Measurements from ENCODE around the gene PABPN1L. TPM values are rescaled to one million over a fixed set of nuclear protein-coding genes. Genes with fewer than 3 reads are reported as not detected.

The PABPN1L gene
- total and polyA plus RNA-seq, 2 of the 13 experiments (the other 11 are each of a cell fraction or from before 2014, with no cell fraction given): not detected

DNA sequence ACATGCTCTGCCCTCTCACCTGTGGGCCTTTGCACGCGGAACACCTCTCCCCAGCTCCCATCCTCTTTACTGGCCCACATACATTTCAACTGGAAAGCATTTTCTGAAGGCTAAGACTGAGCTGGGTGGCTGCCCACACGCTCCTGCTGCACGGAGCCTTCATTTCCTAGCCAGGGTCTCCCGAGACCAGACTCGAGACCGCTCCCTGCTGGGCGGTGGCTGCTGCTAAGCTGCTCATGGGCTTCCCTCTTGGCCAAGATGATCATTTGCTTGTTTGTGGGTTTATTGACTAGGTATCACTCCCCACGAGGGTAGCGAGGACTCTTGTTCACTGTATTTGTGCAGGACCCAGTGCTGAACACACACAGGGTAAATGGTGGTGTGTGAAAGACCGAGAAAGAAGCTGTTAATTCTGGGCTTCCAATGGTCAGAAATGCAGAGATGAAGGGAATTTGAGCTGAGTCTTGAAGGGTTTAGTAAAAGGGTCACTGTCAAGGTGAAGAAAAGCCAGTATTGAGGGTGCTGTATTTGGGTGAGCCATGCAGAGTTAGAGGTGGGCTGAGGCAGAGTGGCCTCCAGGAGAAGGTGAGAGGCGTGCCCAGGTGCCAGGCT is 8.6 kb downstream of the PABPN1L start (continued):
- TF ChIP-seq GZF1 (CRISPR knock-in tag; IDR thresholded peaks at IDR 0.05) (0 out of 2 replicates have a peak, but pooled peaks have one; percentile 20), ZNF256 (CRISPR knock-in tag; conservative IDR thresholded peaks at IDR 0.05) (0 out of 2 replicates have a peak, but pooled peaks have one; percentile 26), PLRG1 (conservative IDR thresholded peaks at IDR 0.05) (no peak), TGIF2 (CRISPR knock-in tag; IDR thresholded peaks at IDR 0.05) (peak; percentile 40; the same call in 1 of the 2 replicates), SALL1 (CRISPR knock-in tag; IDR thresholded peaks at IDR 0.05) (peak; percentile 32; the same call in 1 of the 2 replicates), ZNF891 (CRISPR knock-in tag; IDR thresholded peaks at IDR 0.05) (no peak), ARID5B (CRISPR knock-in tag; IDR thresholded peaks at IDR 0.05) (no peak), XRCC5 (optimal IDR thresholded peaks at IDR 0.05; ENCODE audit: low read length) (peak; percentile 94), SAP130 (CRISPR knock-in tag; IDR thresholded peaks at IDR 0.05; ENCODE audit: low read depth) (peak; percentile 80), ZFP90 (CRISPR knock-in tag; IDR thresholded peaks at IDR 0.05; ENCODE audit: borderline replicate concordance) (no peak), KDM5A (IDR thresholded peaks at IDR 0.05; ENCODE audit: borderline replicate concordance, low read length) (peak; percentile 52; the same call in 1 of the 2 replicates), CTCF (CRISPR knock-in tag; IDR thresholded peaks at IDR 0.05) (peak; percentile 95), ZNF766 (CRISPR knock-in tag; IDR thresholded peaks at IDR 0.05; ENCODE audit: borderline replicate concordance) (0 out of 2 replicates have a peak, but pooled peaks have one; percentile 57), HOXA5 (CRISPR knock-in tag; IDR thresholded peaks at IDR 0.05) (0 out of 2 replicates have a peak, but pooled peaks have one; percentile 14), ZNF605 (CRISPR knock-in tag; IDR thresholded peaks at IDR 0.05) (peak; percentile 51; the same call in 1 of the 2 replicates), ZSCAN30 (CRISPR knock-in tag; IDR thresholded peaks at IDR 0.05) (no peak), ZNF20 (CRISPR knock-in tag; IDR thresholded peaks at IDR 0.05) (no peak)
- TF ChIP-seq, protein P1, sequence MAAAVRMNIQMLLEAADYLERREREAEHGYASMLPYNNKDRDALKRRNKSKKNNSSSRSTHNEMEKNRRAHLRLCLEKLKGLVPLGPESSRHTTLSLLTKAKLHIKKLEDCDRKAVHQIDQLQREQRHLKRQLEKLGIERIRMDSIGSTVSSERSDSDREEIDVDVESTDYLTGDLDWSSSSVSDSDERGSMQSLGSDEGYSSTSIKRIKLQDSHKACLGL (CRISPR knock-in tag; IDR thresholded peaks at IDR 0.05): peak; percentile 16; the same call in 1 of the 2 replicates
- TF ChIP-seq, protein P2, sequence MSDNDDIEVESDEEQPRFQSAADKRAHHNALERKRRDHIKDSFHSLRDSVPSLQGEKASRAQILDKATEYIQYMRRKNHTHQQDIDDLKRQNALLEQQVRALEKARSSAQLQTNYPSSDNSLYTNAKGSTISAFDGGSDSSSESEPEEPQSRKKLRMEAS (IDR thresholded peaks at IDR 0.05): 0 out of 2 replicates have a peak, but pooled peaks have one; percentile 10
- TF ChIP-seq, protein P3, sequence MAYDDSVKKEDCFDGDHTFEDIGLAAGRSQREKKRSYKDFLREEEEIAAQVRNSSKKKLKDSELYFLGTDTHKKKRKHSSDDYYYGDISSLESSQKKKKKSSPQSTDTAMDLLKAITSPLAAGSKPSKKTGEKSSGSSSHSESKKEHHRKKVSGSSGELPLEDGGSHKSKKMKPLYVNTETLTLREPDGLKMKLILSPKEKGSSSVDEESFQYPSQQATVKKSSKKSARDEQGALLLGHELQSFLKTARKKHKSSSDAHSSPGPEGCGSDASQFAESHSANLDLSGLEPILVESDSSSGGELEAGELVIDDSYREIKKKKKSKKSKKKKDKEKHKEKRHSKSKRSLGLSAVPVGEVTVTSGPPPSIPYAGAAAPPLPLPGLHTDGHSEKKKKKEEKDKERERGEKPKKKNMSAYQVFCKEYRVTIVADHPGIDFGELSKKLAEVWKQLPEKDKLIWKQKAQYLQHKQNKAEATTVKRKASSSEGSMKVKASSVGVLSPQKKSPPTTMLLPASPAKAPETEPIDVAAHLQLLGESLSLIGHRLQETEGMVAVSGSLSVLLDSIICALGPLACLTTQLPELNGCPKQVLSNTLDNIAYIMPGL (CRISPR knock-in tag; IDR thresholded peaks at IDR 0.05; ENCODE audit: borderline replicate concordance in 1 of 2, low read depth in 1 of 2): peak; percentile 54 to 93; a peak in 3 of 4 replicates

Data from HepG2 (cell line).